SK-N-MC (cell line): ENCODE measurements around the gene UGT2B7.

Experiments used
- DNase-seq: peaks from one replicate; pipeline ENCODE4 v3.0.0-alpha.2; 2011; ENCODE audit warnings: low read depth, low spot score
- H3K27ac ChIP-seq: fragments of 200-600 bp; sonication (generic); 2 replicates; pipeline ENCODE4 v1.5.1; 2016; ENCODE audit warnings: mixed run types
- H3K36me3 ChIP-seq: fragments of 200-600 bp; sonication (generic); 2 replicates; pipeline ENCODE4 v1.6.1; 2017; ENCODE audit warnings: antibody characterized with exemption, low read length, mixed read lengths; ENCODE audit not compliant: insufficient read depth
- H3K4me3 ChIP-seq: fragments of 200-600 bp; sonication (generic); 2 replicates; pipeline ENCODE4 v1.5.1; 2016
- H3K9ac ChIP-seq: fragments of 200-600 bp; sonication (generic); 2 replicates; pipeline ENCODE4 v1.8.0; 2017; ENCODE audit warnings: mixed run types, mixed read lengths; ENCODE audit not compliant: insufficient read length
- H3K9me3 ChIP-seq: fragments of 200-600 bp; sonication (generic); 2 replicates; pipeline ENCODE4 v1.6.1; 2017; ENCODE audit warnings: low read depth, mild to moderate bottlenecking, antibody characterized with exemption, low read length, moderate library complexity, mixed read lengths
- EZH2 ChIP-seq: fragments of 200-600 bp; sonication (generic); IDR thresholded peaks from one replicate; pipeline ENCODE4 v1.6.1; 2017; ENCODE audit warnings: antibody characterized with exemption
- FOXP2 ChIP-seq: optimal IDR thresholded peaks from 2 replicates; pipeline ENCODE3; 2011; ENCODE audit warnings: mild to moderate bottlenecking, moderate library complexity; ENCODE audit not compliant: insufficient read depth; ENCODE audit errors: extremely low read length, control extremely low read depth
- POLR2AphosphoS5 ChIP-seq: IDR thresholded peaks from 2 replicates; pipeline ENCODE4 v1.6.1; 2012; ENCODE audit warnings: mild to moderate bottlenecking, low read depth, low read length, borderline replicate concordance

The UGT2B7 gene

GRCh38 chr4:69057620-69058409, 38.5 kb upstream of the UGT2B7 start:
- Histone ChIP-seq H3K27ac (no peak overlapping the region), H3K9me3 (no peaks in the 10 kb centered on the region), H3K9ac (no peak overlapping the region), H3K4me3 (no peak overlapping the region), H3K36me3 (no peaks in the 10 kb centered on the region)
- DNase-seq: no peak
- TF ChIP-seq EZH2 (no peak), POLR2AphosphoS5 (no peak), FOXP2 (no peak)

- H3K4me3 ChIP-seq: no peak overlapping the region
- TF ChIP-seq FOXP2: no peak
- no peak for TF ChIP-seq POLR2AphosphoS5
- no peak for TF ChIP-seq EZH2
- DNase-seq: no peak
- no peak overlapping the region for H3K9ac ChIP-seq
- no peaks in the 10 kb centered on the region for H3K9me3 ChIP-seq
- H3K36me3 ChIP-seq: no peaks in the 10 kb centered on the region
- H3K27ac ChIP-seq: no peak overlapping the region
These were observed 37.7 kb upstream of the UGT2B7 start for GRCh38 chr4:69058410-69059059.

GRCh38 chr4:69060651-69061308, 35.5 kb upstream of the UGT2B7 start:
- H3K4me3 ChIP-seq: no peak overlapping the region
- H3K36me3 ChIP-seq: no peaks in the 10 kb centered on the region
- DNase-seq: no peak
- TF ChIP-seq EZH2 (no peak), POLR2AphosphoS5 (no peak), FOXP2 (no peak)
- no peak overlapping the region for H3K27ac ChIP-seq
- no peaks in the 10 kb centered on the region for H3K9me3 ChIP-seq
- H3K9ac ChIP-seq: no peak overlapping the region

- H3K4me3 ChIP-seq: no peak overlapping the region
- H3K27ac ChIP-seq: no peak overlapping the region
- H3K36me3 ChIP-seq: no peaks in the 10 kb centered on the region
- DNase-seq: no peak
- no peaks in the 10 kb centered on the region for H3K9me3 ChIP-seq
- H3K9ac ChIP-seq: no peak overlapping the region
- TF ChIP-seq EZH2 (no peak), FOXP2 (no peak), POLR2AphosphoS5 (no peak)
These were observed 31.9 kb upstream of the UGT2B7 start for GRCh38 chr4:69064391-69064790.

- no peak overlapping the region for H3K9ac ChIP-seq
- DNase-seq: no peak
- H3K36me3 ChIP-seq: no peaks in the 10 kb centered on the region
- H3K27ac ChIP-seq: no peak overlapping the region
- H3K9me3 ChIP-seq: no peaks in the 10 kb centered on the region
- H3K4me3 ChIP-seq: no peak overlapping the region
- no peak for TF ChIP-seq EZH2
- TF ChIP-seq POLR2AphosphoS5: no peak
- TF ChIP-seq FOXP2: no peak
These were observed 29.3 kb upstream of the UGT2B7 start for GRCh38 chr4:69066945-69067344.

- Histone ChIP-seq H3K9me3 (no peaks in the 10 kb centered on the region), H3K9ac (no peak overlapping the region), H3K27ac (no peak overlapping the region), H3K36me3 (no peaks in the 10 kb centered on the region), H3K4me3 (no peak overlapping the region)
- DNase-seq: no peak
- TF ChIP-seq POLR2AphosphoS5 (no peak), FOXP2 (no peak), EZH2 (no peak)
These were observed 27.2 kb upstream of the UGT2B7 start for GRCh38 chr4:69069085-69069484.

GRCh38 chr4:69070590-69070989, 25.7 kb upstream of the UGT2B7 start:
- no peak for DNase-seq
- Histone ChIP-seq H3K27ac (no peak overlapping the region), H3K9me3 (no peaks in the 10 kb centered on the region), H3K4me3 (no peak overlapping the region), H3K9ac (no peak overlapping the region), H3K36me3 (no peaks in the 10 kb centered on the region)
- TF ChIP-seq FOXP2 (no peak), POLR2AphosphoS5 (no peak), EZH2 (no peak)

GRCh38 chr4:69071286-69071685, 25.0 kb upstream of the UGT2B7 start:
- no peak for DNase-seq
- TF ChIP-seq POLR2AphosphoS5 (no peak), EZH2 (no peak), FOXP2 (no peak)
- no peaks in the 10 kb centered on the region for H3K36me3 ChIP-seq
- H3K9ac ChIP-seq: no peak overlapping the region
- H3K4me3 ChIP-seq: no peak overlapping the region
- no peak overlapping the region for H3K27ac ChIP-seq
- no peaks in the 10 kb centered on the region for H3K9me3 ChIP-seq

- no peak for DNase-seq
- H3K36me3 ChIP-seq: no peaks in the 10 kb centered on the region
- H3K27ac ChIP-seq: no peak overlapping the region
- TF ChIP-seq POLR2AphosphoS5: no peak
- TF ChIP-seq FOXP2: no peak
- TF ChIP-seq EZH2: no peak
- no peak overlapping the region for H3K9ac ChIP-seq
- no peak overlapping the region for H3K4me3 ChIP-seq
- H3K9me3 ChIP-seq: no peaks in the 10 kb centered on the region
These were observed 22.9 kb upstream of the UGT2B7 start for GRCh38 chr4:69073375-69073774.
